Colonic mucosa (tissue), 4 donors: ENCODE results near the gene AKAP3. TPM values are rescaled to one million over a fixed set of nuclear protein-coding genes. Genes with fewer than 3 reads are reported as not detected.

Source experiments
- DNase-seq: peaks from one replicate; pipeline ENCODE4 v3.0.0-alpha.2; 2020
- H3K27ac ChIP-seq: fragments of 200-600 bp; one replicate; pipeline ENCODE4 v1.8.0; 2021
- H3K27me3 ChIP-seq: fragments of 200-600 bp; one replicate; pipeline ENCODE4 v1.8.0; 2021
- H3K36me3 ChIP-seq: fragments of 200-600 bp; one replicate; pipeline ENCODE4 v1.8.0; 2021
- H3K4me1 ChIP-seq: fragments of 200-600 bp; one replicate; pipeline ENCODE4 v1.8.0; 2021; ENCODE audit warnings: mild to moderate bottlenecking
- H3K4me3 ChIP-seq: fragments of 200-600 bp; one replicate; pipeline ENCODE4 v1.8.0; 2021
- H3K9ac ChIP-seq, 2 donors: one replicate each; pipeline ENCODE4 v1.7.0; 2013; ENCODE audit warnings: control low read depth in 2 of 2, low read depth in 2 of 2, low read length in 2 of 2
- H3K9me3 ChIP-seq: fragments of 200-600 bp; one replicate; pipeline ENCODE4 v1.8.0; 2021
- CTCF ChIP-seq: fragments of 200-600 bp; IDR thresholded peaks from one replicate; pipeline ENCODE4 v1.8.0; 2022; ENCODE audit warnings: antibody characterized with exemption, mild to moderate bottlenecking
- intact Hi-C: fragments of 100-400 bp; cut with DNase I; formaldehyde crosslinking; loops from one replicate; pipeline ENCODE4 v1.14.1; 2022
- total RNA-seq, 2 donors: library from RNA; stranded (reverse); fragmentation: NEBNext Ultra II Directional in 1 of 2; extraction: Animal tissue kit (Norgen Biotek cat#: 25700) in 1 of 2; gene quantifications; one replicate each; pipeline ENCODE4 v1.2.1, GENCODE V29; 2021
- donor health status: healthy.
- donor health status: DM: no; HTN: no; CAD: no.
- donor health status: DM: no; HTN: no; CAD: no.

The AKAP3 gene
- total RNA-seq, 2 donors from 2014 or later, result 2.0 to 3.3 TPM

- intact Hi-C loops, result no loop called here
- Histone ChIP-seq H3K4me1 (no peaks in the 10 kb centered on the region), H3K4me3 (no peak overlapping the region), H3K27me3 (no peaks in the 10 kb centered on the region), H3K9ac (no peak overlapping the region), H3K9me3 (no peaks in the 10 kb centered on the region), H3K36me3 (peaks cover 23% of the 10 kb centered on the region), H3K27ac (no peak overlapping the region)
- no peak for DNase-seq
- TF ChIP-seq CTCF, result no peak
These were observed 16.4 kb upstream of the AKAP3 start for GRCh38 chr12:4665236-4665635.

GRCh38 chr12:4663971-4664505 lies 15.2 kb upstream of the AKAP3 start:
- DNase-seq, result no peak
- no peaks in the 10 kb centered on the region for H3K9me3 ChIP-seq
- H3K9ac ChIP-seq, result no peak overlapping the region
- TF ChIP-seq CTCF, result no peak
- intact Hi-C loops, result no loop called here
- no peak overlapping the region for H3K27ac ChIP-seq
- H3K27me3 ChIP-seq, result no peaks in the 10 kb centered on the region
- H3K4me3 ChIP-seq, result no peak overlapping the region
- H3K36me3 ChIP-seq, result peaks cover 28% of the 10 kb centered on the region
- H3K4me1 ChIP-seq, result no peaks in the 10 kb centered on the region

- peaks cover 12% of the 10 kb centered on the region for H3K4me1 ChIP-seq
- no peak overlapping the region for H3K4me3 ChIP-seq
- no peak for DNase-seq
- intact Hi-C loops, result no loop called here
- H3K9ac ChIP-seq, result no peak overlapping the region
- H3K27me3 ChIP-seq, result no peaks in the 10 kb centered on the region
- no peak for TF ChIP-seq CTCF
- no peaks in the 10 kb centered on the region for H3K9me3 ChIP-seq
- H3K27ac ChIP-seq, result no peak overlapping the region
- H3K36me3 ChIP-seq, result peaks cover 5% of the 10 kb centered on the region
These were observed 4.8 kb upstream of the AKAP3 start for GRCh38 chr12:4653691-4654090.

- no peak for TF ChIP-seq CTCF
- no peak overlapping the region for H3K4me3 ChIP-seq
- H3K4me1 ChIP-seq, result peaks cover 12% of the 10 kb centered on the region
- no peak overlapping the region for H3K9ac ChIP-seq
- H3K36me3 ChIP-seq, result peaks cover 5% of the 10 kb centered on the region
- DNase-seq, result no peak
- H3K27me3 ChIP-seq, result no peaks in the 10 kb centered on the region
- H3K27ac ChIP-seq, result no peak overlapping the region
- H3K9me3 ChIP-seq, result no peaks in the 10 kb centered on the region
- intact Hi-C loops, result no loop called here
These were observed 4.4 kb upstream of the AKAP3 start for GRCh38 chr12:4653257-4653656.

GRCh38 chr12:4649358-4649661 lies 459 bp upstream of the AKAP3 start:
- Histone ChIP-seq H3K4me3 (peak overlapping the region; percentile 75), H3K9ac (peak overlapping the region; percentile 87 to 97), H3K36me3 (no peaks in the 10 kb centered on the region), H3K9me3 (no peaks in the 10 kb centered on the region), H3K27ac (peak overlapping the region; percentile 88), H3K27me3 (no peaks in the 10 kb centered on the region), H3K4me1 (peaks cover 12% of the 10 kb centered on the region)
- no peak for TF ChIP-seq CTCF
- no peak for DNase-seq
- intact Hi-C loops, result no loop called here

GRCh38 chr12:4648104-4648500 lies 749 bp downstream of the AKAP3 start:
- Histone ChIP-seq H3K36me3 (no peaks in the 10 kb centered on the region), H3K27me3 (no peaks in the 10 kb centered on the region), H3K27ac (peak overlapping the region; percentile 88), H3K9ac (peak overlapping the region; percentile 87 to 97), H3K4me3 (peak overlapping the region; percentile 75), H3K4me1 (peaks cover 12% of the 10 kb centered on the region), H3K9me3 (no peaks in the 10 kb centered on the region)
- no peak for TF ChIP-seq CTCF
- DNase-seq, result peak; percentile 19
- intact Hi-C loops, result no loop called here
